Muscle of back (tissue), 13 donors: Measurements from ENCODE around the gene FEM1B. TPM values are rescaled to one million over a fixed set of nuclear protein-coding genes. Genes with fewer than 3 reads are reported as not detected.
A peak's percentile ranks its signal among the peaks of the same experiment; 100 is the strongest.
"Not testable (repeated sequence)": the region's sequence is repeated elsewhere in the genome, so short reads cannot be mapped to it uniquely, and the experiment has no call there.

Experiments
- DNase-seq, 3 donors: peaks; one replicate each; pipeline versions ENCODE4 v3.0.0 to v3.0.0-alpha.2; 2013
- long read RNA-seq, 9 donors: transcript quantifications; one replicate each; lab custom pipeline, GENCODE V29; 2026
- polyA plus RNA-seq, 10 donors: library from polyadenylated mRNA; unstranded; fragments of 120-200 nt; gene quantifications; one replicate each; pipeline ENCODE4 v1.2.1, GENCODE V29; 2013; ENCODE audit not compliant: insufficient read length in 10 of 10

Gene FEM1B
- 10 to 100 TPM; 31.8 to 49.4 (median 38.8) TPM for polyA plus RNA-seq
- long read RNA-seq, donor 1, full-length matches to known transcripts: 11 of 11 reads
- long read RNA-seq, donor 1, partial matches to known transcripts: 0 of 11 reads
- long read RNA-seq, donor 1, other reads (novel, unspliced or antisense): 0 of 11 reads
- long read RNA-seq, donor 2, full-length matches to known transcripts: 7 of 7 reads
- long read RNA-seq, donor 2, partial matches to known transcripts: 0 of 7 reads
- long read RNA-seq, donor 2, other reads (novel, unspliced or antisense): 0 of 7 reads
- long read RNA-seq, donor 3: 0 reads
- long read RNA-seq, donor 4, full-length matches to known transcripts: 7 of 7 reads
- long read RNA-seq, donor 4, partial matches to known transcripts: 0 of 7 reads
- long read RNA-seq, donor 4, other reads (novel, unspliced or antisense): 0 of 7 reads
- long read RNA-seq, donor 5, full-length matches to known transcripts: 11 of 11 reads
- long read RNA-seq, donor 5, partial matches to known transcripts: 0 of 11 reads
- long read RNA-seq, donor 5, other reads (novel, unspliced or antisense): 0 of 11 reads
- long read RNA-seq, donor 6, full-length matches to known transcripts: 5 of 5 reads
- long read RNA-seq, donor 6, partial matches to known transcripts: 0 of 5 reads
- long read RNA-seq, donor 6, other reads (novel, unspliced or antisense): 0 of 5 reads
- long read RNA-seq, donor 7, full-length matches to known transcripts: 10 of 10 reads
- long read RNA-seq, donor 7, partial matches to known transcripts: 0 of 10 reads
- long read RNA-seq, donor 7, other reads (novel, unspliced or antisense): 0 of 10 reads
- long read RNA-seq, donor 8, full-length matches to known transcripts: 5 of 5 reads
- long read RNA-seq, donor 8, partial matches to known transcripts: 0 of 5 reads
- long read RNA-seq, donor 8, other reads (novel, unspliced or antisense): 0 of 5 reads
- long read RNA-seq, donor 9, full-length matches to known transcripts: 1 of 1 reads
- long read RNA-seq, donor 9, partial matches to known transcripts: 0 of 1 reads
- long read RNA-seq, donor 9, other reads (novel, unspliced or antisense): 0 of 1 reads

- peak; percentile 92 to 98 (median 94) for DNase-seq
Observed at GRCh38 chr15:68277603-68278344, at the start of gene FEM1B. Gene FEM1B (plus strand): TSS chr15:68277745. CDS start chr15:68278418, 673 bp downstream.

GRCh38 chr15:68228143-68228970 is 49.2 kb upstream of the FEM1B start:
- peak in 1 of 3 donors; percentile 39 for DNase-seq

- no peak for DNase-seq
Observed at GRCh38 chr15:68228971-68229385, 48.6 kb upstream of the FEM1B start.

GRCh38 chr15:68229386-68230156 is 48.0 kb upstream of the FEM1B start, which contains the start of gene CLN6:
Gene CLN6 (minus strand): TSS chr15:68229728. CDS start chr15:68229584, 144 bp downstream.
- peak; percentile 80 to 94 (median 85) for DNase-seq

- peak in 1 of 3 donors; percentile 18 for DNase-seq
Observed at GRCh38 chr15:68230157-68231100, 47.1 kb upstream of the FEM1B start.

- no peak for DNase-seq
Observed at GRCh38 chr15:68231102-68231818, 46.3 kb upstream of the FEM1B start.

- no peak for DNase-seq
Observed at GRCh38 chr15:68232449-68232848, 45.1 kb upstream of the FEM1B start.

- DNase-seq: no peak
Observed at GRCh38 chr15:68232937-68233336, 44.6 kb upstream of the FEM1B start.

- no peak for DNase-seq
Observed at GRCh38 chr15:68234060-68234459, 43.5 kb upstream of the FEM1B start.

- not testable (repeated sequence) for DNase-seq
Observed at GRCh38 chr15:68234520-68234919, 43.0 kb upstream of the FEM1B start.

- no peak for DNase-seq
Observed at GRCh38 chr15:68235022-68235421, 42.5 kb upstream of the FEM1B start.

GRCh38 chr15:68239025-68239424 is 38.5 kb upstream of the FEM1B start:
- DNase-seq: no peak

- DNase-seq: no peak
Observed at GRCh38 chr15:68241088-68241935, 36.2 kb upstream of the FEM1B start.

- no peak for DNase-seq
Observed at GRCh38 chr15:68244235-68244634, 33.3 kb upstream of the FEM1B start.

- no peak for DNase-seq
Observed at GRCh38 chr15:68249058-68249713, 28.4 kb upstream of the FEM1B start.

- DNase-seq: peak; percentile 66 to 82 (median 69)
Observed at GRCh38 chr15:68252925-68253534, 24.5 kb upstream of the FEM1B start.
